Osteocyte (in vitro differentiated cells): ENCODE measurements around the gene TMEM120B. TPM values are rescaled to one million over a fixed set of nuclear protein-coding genes. Genes with fewer than 3 reads are reported as not detected.

Experiments used
- DNase-seq: peaks from one replicate; pipeline ENCODE4 v3.0.0; 2021; ENCODE audit warnings: mixed read lengths; ENCODE audit not compliant: unreplicated experiment; ENCODE audit errors: extremely low spot score
- H3K27ac Mint-ChIP-seq: one replicate; pipeline ENCODE4 v1.8.0; 2021; ENCODE audit warnings: mild to moderate bottlenecking, mixed read lengths; ENCODE audit not compliant: unreplicated experiment
- H3K27me3 Mint-ChIP-seq: one replicate; pipeline ENCODE4 v1.8.0; 2021; ENCODE audit warnings: mixed read lengths; ENCODE audit not compliant: unreplicated experiment
- H3K36me3 Mint-ChIP-seq: one replicate; pipeline ENCODE4 v1.8.0; 2021; ENCODE audit warnings: mixed read lengths; ENCODE audit not compliant: unreplicated experiment
- H3K4me1 Mint-ChIP-seq: one replicate; pipeline ENCODE4 v1.8.0; 2021; ENCODE audit warnings: mixed read lengths; ENCODE audit not compliant: unreplicated experiment
- H3K4me3 Mint-ChIP-seq: one replicate; pipeline ENCODE4 v1.8.0; 2021; ENCODE audit warnings: mild to moderate bottlenecking, moderate library complexity, mixed read lengths; ENCODE audit not compliant: unreplicated experiment
- H3K9me3 Mint-ChIP-seq: one replicate; pipeline ENCODE4 v1.8.0; 2021; ENCODE audit warnings: mixed read lengths; ENCODE audit not compliant: unreplicated experiment
- total RNA-seq: library from RNA; stranded (reverse); gene quantifications from 2 replicates; pipeline ENCODE4 v1.2.1, GENCODE V29; 2021
- TF ChIP-seq, protein P1 (sequence below): fragments of 200-600 bp; sonication (generic); IDR thresholded peaks from 2 replicates; pipeline ENCODE4 v1.5.0; 2021; ENCODE audit warnings: antibody characterized with exemption, mild to moderate bottlenecking, moderate library complexity

TMEM120B gene
- total RNA-seq, 1 donor from 2014 or later: 13.2 TPM

DNA sequence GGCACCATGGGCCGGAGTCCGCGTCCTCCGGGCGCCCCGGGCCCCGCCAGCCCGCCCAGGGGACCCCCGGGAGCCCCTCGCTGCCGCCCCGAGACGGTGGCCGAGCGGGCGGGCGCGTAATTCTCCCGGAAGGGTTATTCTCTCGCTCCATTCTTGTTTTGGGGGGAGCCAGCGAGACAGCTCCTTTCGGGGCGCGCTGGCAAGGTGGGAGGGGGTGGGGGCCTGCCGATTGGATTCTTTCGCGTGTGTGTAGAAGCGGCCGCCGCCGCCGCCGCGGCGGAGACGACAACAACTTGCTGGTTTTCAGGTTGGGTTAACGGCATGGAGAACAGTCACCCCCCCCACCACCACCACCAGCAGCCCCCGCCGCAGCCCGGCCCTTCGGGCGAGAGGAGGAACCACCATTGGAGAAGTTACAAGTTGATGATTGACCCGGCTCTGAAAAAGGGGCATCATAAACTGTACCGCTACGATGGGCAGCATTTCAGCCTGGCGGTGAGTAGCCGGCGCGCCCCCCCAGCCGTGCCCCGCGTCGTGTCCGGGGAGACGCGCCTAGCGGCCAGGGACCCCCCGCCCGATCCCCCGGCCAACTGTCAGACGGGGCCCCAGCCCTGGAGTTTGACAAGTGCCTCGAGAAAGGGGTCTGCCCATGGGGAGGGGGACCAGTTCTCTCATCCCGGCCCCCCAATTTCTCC, 92.0 kb downstream of the TMEM120B start:
- DNase-seq: no peak
- TF ChIP-seq, protein P1, sequence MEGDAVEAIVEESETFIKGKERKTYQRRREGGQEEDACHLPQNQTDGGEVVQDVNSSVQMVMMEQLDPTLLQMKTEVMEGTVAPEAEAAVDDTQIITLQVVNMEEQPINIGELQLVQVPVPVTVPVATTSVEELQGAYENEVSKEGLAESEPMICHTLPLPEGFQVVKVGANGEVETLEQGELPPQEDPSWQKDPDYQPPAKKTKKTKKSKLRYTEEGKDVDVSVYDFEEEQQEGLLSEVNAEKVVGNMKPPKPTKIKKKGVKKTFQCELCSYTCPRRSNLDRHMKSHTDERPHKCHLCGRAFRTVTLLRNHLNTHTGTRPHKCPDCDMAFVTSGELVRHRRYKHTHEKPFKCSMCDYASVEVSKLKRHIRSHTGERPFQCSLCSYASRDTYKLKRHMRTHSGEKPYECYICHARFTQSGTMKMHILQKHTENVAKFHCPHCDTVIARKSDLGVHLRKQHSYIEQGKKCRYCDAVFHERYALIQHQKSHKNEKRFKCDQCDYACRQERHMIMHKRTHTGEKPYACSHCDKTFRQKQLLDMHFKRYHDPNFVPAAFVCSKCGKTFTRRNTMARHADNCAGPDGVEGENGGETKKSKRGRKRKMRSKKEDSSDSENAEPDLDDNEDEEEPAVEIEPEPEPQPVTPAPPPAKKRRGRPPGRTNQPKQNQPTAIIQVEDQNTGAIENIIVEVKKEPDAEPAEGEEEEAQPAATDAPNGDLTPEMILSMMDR: no peak
- no peaks in the 10 kb centered on the region for H3K9me3 Mint-ChIP-seq
- H3K27me3 Mint-ChIP-seq: no peaks in the 10 kb centered on the region
- H3K4me3 Mint-ChIP-seq: peak overlapping the region; percentile 95
- peaks cover 24% of the 10 kb centered on the region for H3K4me1 Mint-ChIP-seq
- peaks cover 18% of the 10 kb centered on the region for H3K36me3 Mint-ChIP-seq
- peak overlapping the region; percentile 98 for H3K27ac Mint-ChIP-seq

- Mint-ChIP-seq H3K36me3 (peaks cover 21% of the 10 kb centered on the region), H3K27ac (peak overlapping the region; percentile 98), H3K27me3 (no peaks in the 10 kb centered on the region), H3K9me3 (no peaks in the 10 kb centered on the region), H3K4me1 (peaks cover 24% of the 10 kb centered on the region), H3K4me3 (peak overlapping the region; percentile 95)
- TF ChIP-seq, protein P1: no peak
- DNase-seq: no peak
Observed at GRCh38 chr12:121805171-121806008, 92.8 kb downstream of the TMEM120B start.

- Mint-ChIP-seq H3K27ac (peak overlapping the region; percentile 83), H3K36me3 (peaks cover 23% of the 10 kb centered on the region), H3K9me3 (no peaks in the 10 kb centered on the region), H3K4me1 (peaks cover 27% of the 10 kb centered on the region), H3K27me3 (no peaks in the 10 kb centered on the region), H3K4me3 (peak overlapping the region; percentile 80)
- TF ChIP-seq, protein P1: no peak
- DNase-seq: no peak
Observed at GRCh38 chr12:121806009-121806545, 93.5 kb downstream of the TMEM120B start.

DNA sequence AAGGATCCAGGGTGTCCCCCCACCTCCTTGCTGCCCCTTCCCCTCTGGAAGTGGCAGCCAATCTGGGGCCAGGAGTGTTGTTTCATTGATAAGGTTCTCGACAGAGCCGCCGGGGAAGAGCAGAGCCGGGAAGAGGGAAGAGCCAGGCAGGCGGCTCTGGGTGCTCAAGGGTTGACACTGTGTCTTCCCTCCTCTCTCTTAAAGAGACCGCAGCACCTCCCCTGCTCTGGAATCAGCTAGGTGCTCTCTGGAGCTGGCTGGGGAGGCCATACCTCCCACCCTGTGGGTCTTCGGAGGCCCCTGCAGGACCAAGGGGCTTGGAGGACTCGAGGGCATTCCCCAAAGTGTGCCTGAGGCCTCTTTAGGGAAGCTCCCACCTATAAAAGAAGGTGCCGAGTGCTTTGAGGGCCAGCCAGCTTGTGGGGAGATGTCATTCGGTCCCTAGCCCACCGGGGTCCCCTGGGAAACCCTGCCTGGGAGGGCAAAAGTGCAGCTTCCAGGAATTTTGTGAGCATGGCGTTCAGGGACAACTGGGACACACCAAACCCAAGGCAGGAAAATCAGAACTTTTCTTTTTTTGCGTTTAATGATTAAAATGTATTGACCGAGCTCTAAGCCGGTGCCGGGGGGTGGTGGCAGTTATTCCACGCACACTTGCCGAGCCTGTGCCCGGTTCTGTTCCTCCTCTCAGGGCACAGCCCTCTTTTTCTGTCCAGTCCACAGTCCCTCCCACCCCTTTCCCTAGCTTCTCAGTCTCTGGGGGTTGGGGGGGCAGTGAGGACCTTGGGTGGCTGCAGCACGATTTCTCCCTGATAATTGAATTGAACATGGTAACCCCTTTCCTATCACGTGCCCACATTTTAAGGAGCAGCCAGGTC, 94.2 kb downstream of the TMEM120B start:
- TF ChIP-seq, protein P1: no peak
- DNase-seq: no peak
- peak overlapping the region; percentile 80 for H3K4me3 Mint-ChIP-seq
- H3K27ac Mint-ChIP-seq: peak overlapping the region; percentile 83
- no peaks in the 10 kb centered on the region for H3K27me3 Mint-ChIP-seq
- peaks cover 31% of the 10 kb centered on the region for H3K4me1 Mint-ChIP-seq
- H3K36me3 Mint-ChIP-seq: peaks cover 18% of the 10 kb centered on the region
- no peaks in the 10 kb centered on the region for H3K9me3 Mint-ChIP-seq
